NCI-H226 (cell line): ENCODE results near the gene MYO9A.
"Not testable (repeated sequence)": the region's sequence is repeated elsewhere in the genome, so short reads cannot be mapped to it uniquely, and the experiment has no call there.

Experiments used
- DNase-seq: peaks from one replicate; pipeline ENCODE4 v3.0.0-alpha.2; 2015

MYO9A gene

DNA sequence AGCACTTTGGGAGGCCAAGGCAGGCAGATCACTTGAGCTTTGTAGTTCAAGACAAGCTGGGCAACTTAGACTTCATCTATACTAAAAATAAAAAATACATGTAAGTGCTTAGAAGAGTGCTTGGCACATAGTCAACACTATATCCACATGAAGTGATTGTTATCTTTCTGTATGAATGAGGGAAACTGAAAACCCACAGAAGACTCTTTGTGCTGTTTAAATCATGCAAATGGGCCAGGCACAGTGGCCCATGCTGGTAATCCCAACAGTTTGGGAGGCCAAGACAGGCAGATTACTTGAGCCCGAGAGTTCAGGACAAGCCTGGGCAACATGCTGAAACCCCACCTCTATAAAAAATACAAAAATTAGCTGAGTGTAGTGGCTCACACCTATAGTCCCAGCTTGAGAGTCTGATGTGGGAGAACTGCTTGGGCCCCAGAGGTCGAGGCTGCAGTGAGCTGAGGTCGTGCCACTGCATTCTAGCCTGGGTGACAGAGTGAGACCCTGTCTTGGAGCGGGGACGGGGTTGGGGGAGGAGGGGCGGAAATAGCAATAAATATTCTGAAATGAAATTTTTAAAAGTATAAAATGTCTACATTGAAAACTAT, 177.9 kb downstream of the MYO9A start:
- DNase-seq, result no peak

GRCh38 chr15:71937650-71938311, 180.2 kb downstream of the MYO9A start:
- DNase-seq, result no peak

DNA sequence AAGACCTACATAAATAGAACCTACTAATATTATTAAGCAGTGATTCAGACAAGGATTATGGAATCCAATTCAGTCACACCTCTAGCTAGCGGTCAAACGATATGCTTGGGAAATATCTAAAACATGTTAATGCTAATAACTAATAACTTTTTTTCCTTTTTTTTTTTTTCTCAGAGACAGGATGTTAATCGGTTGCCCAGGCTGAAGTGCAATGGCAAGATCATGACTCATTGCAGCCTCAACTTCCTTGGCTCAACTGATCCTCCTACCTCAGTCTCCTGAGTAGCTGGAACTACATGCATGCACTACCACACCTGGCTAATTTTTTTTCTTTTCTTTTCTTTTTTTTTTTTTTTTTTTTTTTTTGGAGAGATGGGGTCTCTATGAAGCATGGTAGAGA, 183.5 kb downstream of the MYO9A start:
- no peak for DNase-seq

DNA sequence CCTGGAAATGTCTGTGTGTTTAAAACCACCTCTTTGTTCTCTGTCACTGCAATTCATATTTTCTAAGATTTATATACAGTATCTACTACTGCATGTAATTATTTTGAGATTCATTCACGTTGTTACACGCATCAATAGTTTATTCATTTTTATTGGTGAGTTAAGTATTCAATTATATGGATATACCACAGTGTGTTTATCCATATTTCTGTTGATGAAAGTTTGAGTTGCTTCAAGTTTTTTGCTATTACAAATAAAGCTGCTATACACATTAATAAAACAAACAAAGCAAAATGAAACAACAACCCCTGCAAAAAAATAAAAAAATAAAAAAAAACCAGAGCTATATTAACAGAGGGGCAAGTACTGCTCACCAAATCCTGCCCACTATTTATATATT, 185.3 kb downstream of the MYO9A start:
- no peak for DNase-seq

DNA sequence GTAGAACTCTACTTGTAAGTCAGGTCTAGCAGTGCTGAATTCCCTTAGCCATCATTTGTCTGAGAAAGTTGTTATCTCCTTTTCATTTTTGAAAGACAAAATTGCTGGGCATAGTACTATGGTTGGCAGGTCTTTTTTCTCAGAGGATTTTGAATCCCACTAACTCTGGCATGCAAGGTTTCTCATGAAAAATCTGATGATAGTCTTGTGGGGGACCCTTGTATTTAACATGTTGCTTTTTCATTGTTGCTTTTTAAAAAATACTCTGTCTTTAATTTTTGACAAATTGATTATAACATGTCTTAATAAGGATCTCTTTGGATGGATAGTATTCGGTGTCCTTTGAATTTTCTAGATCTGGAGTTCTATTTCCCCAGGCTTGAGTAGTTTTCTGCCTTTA, 186.7 kb downstream of the MYO9A start:
- no peak for DNase-seq

DNA sequence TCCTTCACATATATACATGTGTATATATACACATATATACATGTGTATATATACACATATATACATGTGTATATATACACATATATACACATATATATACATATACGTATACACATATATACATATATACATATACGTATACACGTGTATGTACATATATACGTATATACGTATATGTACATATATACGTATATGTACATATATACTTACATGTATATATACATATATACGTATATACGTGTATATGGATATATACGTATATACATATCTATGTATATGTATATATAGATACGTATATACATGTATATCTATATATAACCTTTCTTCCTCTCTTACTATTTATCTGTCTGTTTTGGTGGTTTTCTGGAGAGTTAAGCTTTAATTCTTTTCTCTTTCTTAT, 192.8 kb downstream of the MYO9A start:
- DNase-seq, result no peak

DNA sequence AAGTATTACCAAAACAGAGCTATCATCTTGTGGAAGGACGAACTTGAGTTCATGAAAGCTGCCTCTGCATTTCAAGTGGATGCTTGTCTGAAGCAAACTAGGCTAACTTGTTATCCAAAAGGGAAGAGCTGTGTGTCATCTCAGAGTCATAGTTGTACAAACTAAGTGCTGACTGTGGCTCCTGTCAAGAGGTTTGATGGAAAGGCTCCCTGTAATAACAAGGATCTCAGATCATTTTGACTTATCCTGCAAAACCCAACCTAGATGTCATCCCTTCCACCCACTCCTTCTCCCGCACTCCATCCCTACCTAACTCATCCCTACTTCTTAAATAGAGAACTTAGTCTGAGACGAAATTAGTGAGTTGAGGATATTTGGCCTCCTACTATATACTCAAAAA, 196.8 kb downstream of the MYO9A start:
- no peak for DNase-seq

GRCh38 chr15:71920573-71920972, 197.4 kb downstream of the MYO9A start:
- no peak for DNase-seq

- no peak for DNase-seq
These were observed 201.1 kb downstream of the MYO9A start for GRCh38 chr15:71916834-71917233.

DNA sequence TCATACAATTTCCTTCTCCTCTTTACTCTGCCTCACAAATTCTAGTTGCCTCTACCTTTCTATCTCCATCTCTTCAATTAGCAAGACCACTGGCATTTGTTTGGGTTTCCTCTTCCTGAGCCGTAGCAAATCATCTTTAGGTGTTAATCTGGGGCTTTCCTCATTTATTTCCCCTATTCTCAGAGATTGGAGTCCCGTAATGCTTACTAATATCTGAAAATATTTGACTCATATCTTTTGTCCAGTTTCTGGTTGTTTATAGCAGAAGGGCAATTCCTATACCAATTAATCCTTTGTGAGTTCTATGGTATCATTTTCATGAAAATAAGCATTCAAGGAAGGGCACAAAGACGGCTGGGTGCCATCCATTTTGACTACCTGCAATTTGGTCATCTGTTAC, 203.9 kb downstream of the MYO9A start:
- no peak for DNase-seq

GRCh38 chr15:71899674-71900073, 218.3 kb downstream of the MYO9A start:
- no peak for DNase-seq

DNA sequence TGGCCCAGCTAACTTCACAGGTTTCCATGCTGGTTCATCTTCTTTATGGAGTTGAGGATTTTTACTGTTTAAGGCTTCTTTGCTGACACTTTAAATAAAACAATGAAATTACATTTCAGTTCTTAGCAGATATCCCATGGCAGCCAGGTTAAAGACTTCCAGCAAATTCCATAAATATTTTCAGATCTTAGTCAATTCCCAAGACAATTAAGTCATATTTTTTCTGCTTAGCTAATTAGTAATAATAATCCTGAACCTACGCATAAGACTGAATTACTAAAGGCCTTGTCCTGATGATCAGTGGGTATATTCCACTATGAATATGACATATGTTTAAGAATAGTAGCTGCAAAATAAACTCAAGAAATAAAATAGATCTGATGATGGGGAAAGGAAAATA, 224.3 kb downstream of the MYO9A start:
- no peak for DNase-seq

GRCh38 chr15:71892335-71892734, 225.6 kb downstream of the MYO9A start:
- no peak for DNase-seq

GRCh38 chr15:71891026-71891425, 226.9 kb downstream of the MYO9A start:
- DNase-seq, result no peak

- DNase-seq, result no peak
These were observed 228.0 kb downstream of the MYO9A start for GRCh38 chr15:71889947-71890346.

GRCh38 chr15:71889385-71889784, 228.6 kb downstream of the MYO9A start:
- no peak for DNase-seq

DNA sequence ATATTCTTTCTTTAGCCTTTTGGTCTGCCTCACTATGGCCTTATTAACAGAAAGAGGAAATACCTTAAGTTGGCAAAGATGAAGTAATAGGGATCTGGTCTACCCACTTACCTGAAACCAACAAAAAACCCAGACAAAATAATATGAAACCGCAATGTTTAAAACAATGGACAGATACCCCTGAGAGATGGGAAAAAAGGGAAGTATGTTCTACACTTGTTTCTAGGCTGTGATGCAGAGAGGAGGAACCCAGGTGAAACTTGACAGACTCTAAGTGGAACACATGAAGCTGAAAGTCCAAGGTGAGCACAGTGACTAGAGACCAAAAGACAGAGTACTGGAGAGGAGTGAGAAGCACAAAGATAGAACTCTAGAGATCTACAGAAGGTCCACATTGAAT, 229.2 kb downstream of the MYO9A start:
- no peak for DNase-seq

GRCh38 chr15:71885390-71885789, 232.6 kb downstream of the MYO9A start:
- no peak for DNase-seq

- no peak for DNase-seq
These were observed 234.5 kb downstream of the MYO9A start for GRCh38 chr15:71883447-71883846.

- DNase-seq, result no peak
These were observed 237.7 kb downstream of the MYO9A start for GRCh38 chr15:71880276-71880675.

DNA sequence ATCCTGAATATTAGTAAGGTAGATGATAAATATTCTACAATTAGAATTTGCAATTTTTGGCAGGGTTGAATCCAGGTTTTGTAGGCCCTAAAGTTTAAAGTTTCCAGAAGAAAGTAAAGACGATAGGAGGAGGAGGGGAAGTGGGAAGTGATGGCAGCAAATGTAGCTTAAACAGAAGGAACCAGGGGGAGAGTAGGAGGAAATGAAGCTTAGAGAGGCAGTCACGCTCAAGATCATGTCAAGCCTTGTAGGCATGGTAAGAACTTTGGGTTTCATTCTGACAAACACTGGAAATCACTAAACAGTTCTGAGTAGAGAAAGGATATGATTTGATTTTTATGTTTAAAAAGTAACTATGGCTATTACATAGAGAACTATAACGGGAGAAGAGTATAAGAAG, 243.7 kb downstream of the MYO9A start:
- no peak for DNase-seq

GRCh38 chr15:71858232-71858631, 259.7 kb downstream of the MYO9A start:
- DNase-seq, result not testable (repeated sequence)

DNA sequence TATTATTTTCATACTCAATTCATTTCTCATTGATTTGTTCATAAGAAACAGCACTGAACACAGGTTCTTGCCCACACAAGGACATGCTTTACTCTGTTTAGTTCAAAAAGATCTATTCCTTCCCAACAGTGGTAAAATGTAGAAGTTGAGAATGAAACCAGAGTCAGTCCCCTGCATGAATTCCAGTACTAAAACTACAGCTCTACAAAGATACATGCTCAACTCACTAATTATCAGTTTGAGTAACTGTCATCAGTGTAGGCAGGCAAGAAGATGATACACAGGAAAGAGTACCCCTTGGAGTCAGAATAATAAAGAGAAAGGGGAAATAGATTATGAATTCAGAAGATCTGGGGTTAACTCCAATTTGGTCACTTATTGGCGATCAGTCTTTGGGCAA, 264.4 kb downstream of the MYO9A start:
- DNase-seq, result no peak

DNA sequence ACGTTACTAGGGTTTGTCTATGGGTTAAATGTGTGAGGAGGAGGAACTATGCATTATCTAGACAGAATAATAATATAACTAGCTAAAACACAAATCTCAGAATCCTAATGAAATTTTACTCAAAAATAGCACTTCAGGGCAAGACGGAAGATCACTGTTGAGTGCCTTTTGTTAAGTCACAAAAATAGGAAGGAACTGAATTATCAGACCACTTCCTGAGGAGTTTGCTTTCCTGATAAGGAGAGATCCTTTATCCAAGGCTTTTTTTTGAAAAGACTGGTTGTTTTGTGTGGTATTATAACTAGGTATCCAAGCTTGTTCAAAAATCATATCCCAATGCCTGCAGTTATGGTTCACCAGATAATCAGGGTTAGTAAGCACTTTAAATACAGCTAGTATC, 273.0 kb downstream of the MYO9A start:
- DNase-seq, result no peak

DNA sequence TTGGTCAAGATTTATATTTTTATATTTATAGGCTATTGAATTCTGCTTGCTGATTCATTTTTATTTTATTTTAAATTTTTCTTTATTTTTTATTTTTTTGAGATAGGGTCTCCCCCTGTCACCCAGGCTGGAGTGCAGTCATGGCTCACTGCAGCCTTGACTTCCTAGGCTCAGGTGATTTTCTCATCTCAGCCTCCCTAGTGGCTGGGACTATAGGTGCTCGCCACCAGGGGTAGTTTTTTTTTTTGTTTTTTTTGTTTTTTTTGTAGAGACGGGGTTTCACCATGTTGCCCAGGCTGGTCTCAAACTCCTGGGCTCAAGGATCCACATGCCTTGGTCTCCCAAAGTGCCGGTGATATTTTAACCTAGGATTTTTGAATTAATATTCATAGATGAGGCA, 276.4 kb downstream of the MYO9A start:
- no peak for DNase-seq
